DMS153 treated with DMSO at 0.1 percent for 48 hours (cell line): ENCODE results near the gene MCMBP.
A peak's percentile ranks its signal among the peaks of the same experiment; 100 is the strongest.
"Not testable (repeated sequence)": the region's sequence is repeated elsewhere in the genome, so short reads cannot be mapped to it uniquely, and the experiment has no call there.

Experiments
- DNase-seq: peaks from one replicate; lab custom pipeline; 2025; ENCODE audit not compliant: unreplicated experiment; lab: John Stamatoyannopoulos, UW

Gene MCMBP

GRCh38 chr10:119878524-119878923 is 5.9 kb upstream of the MCMBP start:
- DNase-seq = no peak

- DNase-seq = peak; percentile 79
These were observed 428 bp upstream of the MCMBP start for GRCh38 chr10:119872860-119873681.

- peak; percentile 52 for DNase-seq
These were observed 598 bp downstream of the MCMBP start for GRCh38 chr10:119871881-119872609.

GRCh38 chr10:119869398-119869797 is 3.2 kb downstream of the MCMBP start:
- DNase-seq = not testable (repeated sequence)

- DNase-seq = no peak
These were observed 5.3 kb downstream of the MCMBP start for GRCh38 chr10:119867317-119867716.

- no peak for DNase-seq
These were observed 6.9 kb downstream of the MCMBP start for GRCh38 chr10:119865699-119866240.

- no peak for DNase-seq
These were observed 8.6 kb downstream of the MCMBP start for GRCh38 chr10:119863951-119864565.

- no peak for DNase-seq
These were observed 10.1 kb downstream of the MCMBP start for GRCh38 chr10:119862524-119862923.

- DNase-seq = no peak
These were observed 11.6 kb downstream of the MCMBP start for GRCh38 chr10:119860866-119861607.

GRCh38 chr10:119859420-119860258 is 13.0 kb downstream of the MCMBP start:
- DNase-seq = peak; percentile 18

- no peak for DNase-seq
These were observed 14.6 kb downstream of the MCMBP start for GRCh38 chr10:119858063-119858462.

- DNase-seq = no peak
These were observed 19.1 kb downstream of the MCMBP start for GRCh38 chr10:119853574-119853973.

- DNase-seq = no peak
These were observed 19.8 kb downstream of the MCMBP start for GRCh38 chr10:119852822-119853221.

- DNase-seq = no peak
These were observed 20.4 kb downstream of the MCMBP start for GRCh38 chr10:119852277-119852676.

- no peak for DNase-seq
These were observed 22.7 kb downstream of the MCMBP start for GRCh38 chr10:119849944-119850343.

GRCh38 chr10:119849031-119849789 is 23.4 kb downstream of the MCMBP start:
- DNase-seq = no peak

GRCh38 chr10:119845656-119846055 is 27.0 kb downstream of the MCMBP start:
- DNase-seq = no peak

GRCh38 chr10:119834188-119834587 is 38.5 kb downstream of the MCMBP start:
- no peak for DNase-seq

- no peak for DNase-seq
These were observed 39.7 kb downstream of the MCMBP start for GRCh38 chr10:119832951-119833350.
